Measurements from ENCODE around the gene RRAS2. TPM values are rescaled to one million over a fixed set of nuclear protein-coding genes. Genes with fewer than 3 reads are reported as not detected.

Gene RRAS2
- total and polyA plus RNA-seq, 4 donors = 21.2 to 73.5 (median 35.0) TPM

DNA sequence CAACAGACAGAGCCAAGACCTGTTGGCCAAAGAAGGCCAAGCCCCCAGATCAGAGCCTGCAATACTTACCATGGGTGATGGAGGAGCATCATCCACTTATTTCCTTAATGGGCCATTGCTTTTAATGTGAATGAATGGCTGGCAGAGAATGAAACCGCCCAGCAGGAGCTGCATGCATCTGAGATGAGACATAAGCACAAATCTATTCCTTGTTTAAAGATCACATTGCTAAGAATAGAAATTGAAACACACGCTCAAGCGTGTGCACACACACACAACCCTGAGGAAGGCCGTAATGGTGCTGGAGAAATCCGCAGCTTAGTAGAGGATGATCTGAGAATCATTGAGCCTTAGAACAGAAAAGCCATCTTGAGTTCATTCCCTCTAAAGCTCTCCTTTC is 5.3 kb upstream of the RRAS2 start:
- TF ChIP-seq, protein P1, sequence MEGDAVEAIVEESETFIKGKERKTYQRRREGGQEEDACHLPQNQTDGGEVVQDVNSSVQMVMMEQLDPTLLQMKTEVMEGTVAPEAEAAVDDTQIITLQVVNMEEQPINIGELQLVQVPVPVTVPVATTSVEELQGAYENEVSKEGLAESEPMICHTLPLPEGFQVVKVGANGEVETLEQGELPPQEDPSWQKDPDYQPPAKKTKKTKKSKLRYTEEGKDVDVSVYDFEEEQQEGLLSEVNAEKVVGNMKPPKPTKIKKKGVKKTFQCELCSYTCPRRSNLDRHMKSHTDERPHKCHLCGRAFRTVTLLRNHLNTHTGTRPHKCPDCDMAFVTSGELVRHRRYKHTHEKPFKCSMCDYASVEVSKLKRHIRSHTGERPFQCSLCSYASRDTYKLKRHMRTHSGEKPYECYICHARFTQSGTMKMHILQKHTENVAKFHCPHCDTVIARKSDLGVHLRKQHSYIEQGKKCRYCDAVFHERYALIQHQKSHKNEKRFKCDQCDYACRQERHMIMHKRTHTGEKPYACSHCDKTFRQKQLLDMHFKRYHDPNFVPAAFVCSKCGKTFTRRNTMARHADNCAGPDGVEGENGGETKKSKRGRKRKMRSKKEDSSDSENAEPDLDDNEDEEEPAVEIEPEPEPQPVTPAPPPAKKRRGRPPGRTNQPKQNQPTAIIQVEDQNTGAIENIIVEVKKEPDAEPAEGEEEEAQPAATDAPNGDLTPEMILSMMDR (IDR thresholded peaks at IDR 0.05; ENCODE audit: control extremely low read depth, extremely low read depth) = no peak
- H3K9ac ChIP-seq (ENCODE audit: insufficient read depth in 1 of 2, low read length in 2 of 2) = no peak overlapping the region
- WGBS, 2 donors = 94 to 98% methylated on average over 5 of the region's 5 CpGs
- ATAC-seq (ENCODE audit: insufficient read depth, low FRiP score) (no peak), DNase-seq (no peak)
- H3K27ac ChIP-seq (ENCODE audit: low read depth in 1 of 2, low read length in 1 of 2) = no peak overlapping the region
- peaks cover 0 to 3% (median 0%) of the 10 kb centered on the region in 5 donors for H3K4me1 ChIP-seq (ENCODE audit: control insufficient read depth in 5 of 5, insufficient read depth in 5 of 5, low read length in 5 of 5)
- H3K36me3 ChIP-seq (ENCODE audit: control insufficient read depth in 4 of 4, insufficient read depth in 4 of 4, low read length in 4 of 4) = no peaks in the 10 kb centered on the region
- no peaks in the 10 kb centered on the region for H3K27me3 ChIP-seq (ENCODE audit: control insufficient read depth in 3 of 3, insufficient read depth in 3 of 3, low read length in 2 of 3)
- no peaks in the 10 kb centered on the region for H3K9me3 ChIP-seq (ENCODE audit: control insufficient read depth in 4 of 4, insufficient read depth in 3 of 4, low read length in 3 of 4)
- H3K4me3 ChIP-seq = no peak overlapping the region

DNA sequence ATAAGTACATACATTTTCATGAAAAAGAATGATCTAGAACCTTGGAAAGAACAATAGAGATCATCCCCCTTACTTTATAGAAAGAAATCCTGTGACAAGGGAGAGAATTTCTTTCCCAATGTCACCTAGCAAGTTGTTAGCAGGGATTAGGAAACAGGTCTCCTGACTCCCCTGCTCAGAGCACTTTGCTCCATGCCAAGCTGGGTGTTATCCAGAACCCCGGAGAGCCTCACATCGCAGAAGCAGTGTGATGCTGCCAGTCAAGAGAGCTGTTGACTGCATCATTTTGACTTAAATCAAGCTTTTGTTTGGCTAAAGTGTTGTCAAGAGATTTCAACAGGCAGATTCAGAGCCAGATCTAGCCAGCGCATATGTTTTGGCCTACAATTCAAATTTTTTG is 3.6 kb upstream of the RRAS2 start:
- Histone ChIP-seq H3K27me3 (ENCODE audit: control insufficient read depth in 3 of 3, insufficient read depth in 3 of 3, low read length in 2 of 3) (no peaks in the 10 kb centered on the region), H3K36me3 (ENCODE audit: control insufficient read depth in 4 of 4, insufficient read depth in 4 of 4, low read length in 4 of 4) (no peaks in the 10 kb centered on the region), H3K4me3 (no peak overlapping the region), H3K4me1 (ENCODE audit: control insufficient read depth in 5 of 5, insufficient read depth in 5 of 5, low read length in 5 of 5) (peaks cover 0 to 3% (median under 1%) of the 10 kb centered on the region in 5 donors), H3K27ac (ENCODE audit: low read depth in 1 of 2, low read length in 1 of 2) (no peak overlapping the region), H3K9me3 (ENCODE audit: control insufficient read depth in 4 of 4, insufficient read depth in 3 of 4, low read length in 3 of 4) (no peaks in the 10 kb centered on the region), H3K9ac (ENCODE audit: insufficient read depth in 1 of 2, low read length in 2 of 2) (no peak overlapping the region)
- DNase-seq = no peak
- 77 to 88% methylated on average over 3 of the region's 3 CpGs for WGBS, 2 donors
- no peak for ATAC-seq (ENCODE audit: insufficient read depth, low FRiP score)
- TF ChIP-seq, protein P1 (IDR thresholded peaks at IDR 0.05; ENCODE audit: control extremely low read depth, extremely low read depth) = no peak

DNA sequence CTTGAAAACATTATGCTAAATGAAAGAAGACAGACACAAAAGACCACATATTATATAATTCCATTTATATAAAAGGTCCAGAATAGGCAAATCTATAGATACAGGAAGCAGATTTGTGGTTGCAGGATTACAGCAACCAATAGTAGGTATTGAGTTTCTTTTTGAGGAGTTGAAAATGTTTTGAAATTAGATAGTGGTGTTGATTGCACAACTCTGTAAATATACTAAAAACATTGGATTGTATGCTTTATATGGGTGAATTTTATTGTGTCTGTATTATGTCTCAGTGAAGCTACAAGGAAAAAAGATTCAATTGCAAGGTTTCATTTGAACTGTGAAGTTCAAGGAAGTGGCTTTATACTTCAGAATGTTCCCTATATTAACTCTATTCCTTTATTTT is 3.0 kb upstream of the RRAS2 start:
- TF ChIP-seq, protein P1 (IDR thresholded peaks at IDR 0.05; ENCODE audit: control extremely low read depth, extremely low read depth) = no peak
- no peak for ATAC-seq (ENCODE audit: insufficient read depth, low FRiP score)
- DNase-seq = no peak
- H3K27me3 ChIP-seq (ENCODE audit: control insufficient read depth in 3 of 3, insufficient read depth in 3 of 3, low read length in 2 of 3) = no peaks in the 10 kb centered on the region
- no peak overlapping the region for H3K27ac ChIP-seq (ENCODE audit: low read depth in 1 of 2, low read length in 1 of 2)
- peaks cover 0 to 6% (median 2%) of the 10 kb centered on the region in 5 donors for H3K4me1 ChIP-seq (ENCODE audit: control insufficient read depth in 5 of 5, insufficient read depth in 5 of 5, low read length in 5 of 5)
- no peak overlapping the region for H3K9ac ChIP-seq (ENCODE audit: insufficient read depth in 1 of 2, low read length in 2 of 2)
- H3K9me3 ChIP-seq (ENCODE audit: control insufficient read depth in 4 of 4, insufficient read depth in 3 of 4, low read length in 3 of 4) = no peaks in the 10 kb centered on the region
- no peak overlapping the region for H3K4me3 ChIP-seq
- H3K36me3 ChIP-seq (ENCODE audit: control insufficient read depth in 4 of 4, insufficient read depth in 4 of 4, low read length in 4 of 4) = no peaks in the 10 kb centered on the region

DNA sequence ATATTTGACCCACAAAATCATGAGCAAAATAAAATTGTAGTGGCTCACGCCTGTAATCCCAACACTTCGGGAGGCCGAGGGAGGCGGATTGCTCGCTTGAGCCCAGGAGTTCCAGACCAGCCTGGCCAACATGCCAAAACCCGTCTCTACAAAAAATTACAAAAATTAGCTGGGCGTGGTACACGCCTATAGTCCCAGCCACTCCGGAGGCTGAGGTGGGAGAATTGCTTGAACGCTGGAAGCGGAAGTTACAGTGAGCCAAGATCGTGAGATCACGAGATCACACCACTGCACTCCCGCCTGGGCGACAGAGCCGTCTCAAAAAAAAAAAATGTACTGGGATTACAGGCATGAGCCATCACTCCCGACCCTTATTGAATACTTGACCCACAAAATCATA is 2.0 kb upstream of the RRAS2 start:
- Histone ChIP-seq H3K4me3 (no peak overlapping the region), H3K4me1 (ENCODE audit: control insufficient read depth in 5 of 5, insufficient read depth in 5 of 5, low read length in 5 of 5) (peaks cover 0 to 6% (median 2%) of the 10 kb centered on the region in 5 donors), H3K9me3 (ENCODE audit: control insufficient read depth in 4 of 4, insufficient read depth in 3 of 4, low read length in 3 of 4) (no peaks in the 10 kb centered on the region), H3K9ac (ENCODE audit: insufficient read depth in 1 of 2, low read length in 2 of 2) (no peak overlapping the region), H3K36me3 (ENCODE audit: control insufficient read depth in 4 of 4, insufficient read depth in 4 of 4, low read length in 4 of 4) (no peaks in the 10 kb centered on the region), H3K27ac (ENCODE audit: low read depth in 1 of 2, low read length in 1 of 2) (no peak overlapping the region), H3K27me3 (ENCODE audit: control insufficient read depth in 3 of 3, insufficient read depth in 3 of 3, low read length in 2 of 3) (no peaks in the 10 kb centered on the region)
- TF ChIP-seq, protein P1 (IDR thresholded peaks at IDR 0.05; ENCODE audit: control extremely low read depth, extremely low read depth) = no peak
- DNase-seq (no peak), ATAC-seq (ENCODE audit: insufficient read depth, low FRiP score) (no peak)
- 96 to 97% methylated on average over 17 of the region's 17 CpGs for WGBS, 2 donors
